ENCODE data around the gene COMMD9. TPM values are rescaled to one million over a fixed set of nuclear protein-coding genes. Genes with fewer than 3 reads are reported as not detected.

The COMMD9 gene
- total and polyA plus RNA-seq, 2 of the 4 experiments (the other 2 are of a cell fraction): 50.7 to 58.3 TPM

- Histone ChIP-seq H3K27me3 (ENCODE audit: control insufficient read depth, insufficient read depth, low read length) (peaks cover 11% of the 10 kb centered on the region; the same call in 1 of the 2 replicates), H3K4me1 (ENCODE audit: control insufficient read depth, insufficient read depth, low read length) (no peaks in the 10 kb centered on the region), H3K9me1 (ENCODE audit: insufficient read depth, low read length) (peaks cover 2% of the 10 kb centered on the region; the same call in 1 of the 2 replicates), H3K9ac (ENCODE audit: low read depth, low read length) (no peak overlapping the region), H2BK120ac (ENCODE audit: low read depth, low read length) (no peak overlapping the region), H4K5ac (ENCODE audit: low read depth, low read length) (no peak overlapping the region), H3K79me1 (ENCODE audit: low read depth in 1 of 2, low read length in 2 of 2) (no peaks in the 10 kb centered on the region), H3K27ac (ENCODE audit: insufficient read depth, low read length) (no peak overlapping the region), H3K18ac (ENCODE audit: low read depth, low read length) (no peak overlapping the region), H4K8ac (ENCODE audit: low read depth in 2 of 2, low read length in 2 of 2) (no peak overlapping the region), H2BK5ac (ENCODE audit: low read depth, low read length, poor library complexity, severe bottlenecking) (no peak overlapping the region), H3K9me3 (ENCODE audit: control insufficient read depth, insufficient read depth, low read length) (no peaks in the 10 kb centered on the region), H3K4ac (ENCODE audit: low read depth, low read length) (no peak overlapping the region), H4K91ac (ENCODE audit: insufficient read depth, low read depth, low read length) (no peak overlapping the region), H3K36me3 (ENCODE audit: control insufficient read depth, insufficient read depth, low read length) (no peaks in the 10 kb centered on the region), H3K4me3 (ENCODE audit: insufficient read depth, low read depth, low read length) (no peak overlapping the region), H3K14ac (replicated peaks; ENCODE audit: low read depth, low read length) (no peak overlapping the region), H2AK5ac (ENCODE audit: low read depth, low read length) (no peak overlapping the region), H2BK15ac (ENCODE audit: low read depth, low read length) (no peak overlapping the region), H4K20me1 (ENCODE audit: insufficient read depth, low read length) (no peaks in the 10 kb centered on the region), H3K4me2 (ENCODE audit: low read depth, low read length) (no peak overlapping the region), H3K56ac (ENCODE audit: extremely low read depth, insufficient read depth, low read length) (no peak overlapping the region), H2AFZ (replicated peaks; ENCODE audit: low read length, poor library complexity) (no peak overlapping the region), H3K23ac (ENCODE audit: low read depth, low read length) (no peak overlapping the region), H2BK20ac (ENCODE audit: low read depth, low read length) (no peak overlapping the region), H2AK9ac (replicated peaks; ENCODE audit: low read depth, low read length, poor library complexity) (no peak overlapping the region)
- intact Hi-C loops (cut with micrococcal nuclease): no loop called here
- dilution Hi-C loops (cut with HindIII; ENCODE audit: low sequenced_read_pairs, unreplicated experiment): no loop called here
- in situ Hi-C loops (cut with MboI; ENCODE audit: low sequenced_read_pairs): no loop called here
- DNase-seq (no peak), ATAC-seq (ENCODE audit: low read depth) (no peak)
- POLR2A ChIA-PET (ENCODE audit: unreplicated experiment): no interaction called here
- CTCF ChIA-PET: no interaction called here
- no TSS peak for BruUV-seq (replicated peaks)
- no peak for TF ChIP-seq SMC3 (IDR thresholded peaks at IDR 0.05; ENCODE audit: low read depth, low read length)
Observed at GRCh38 chr11:36238036-36238631, 51.1 kb downstream of the COMMD9 start.
